ENCODE data around the gene SUGCT. TPM values are rescaled to one million over a fixed set of nuclear protein-coding genes. Genes with fewer than 3 reads are reported as not detected.

SUGCT gene
- total RNA-seq, 4 donors from 2014 or later = 0.83 to 7.1 (median 3.2) TPM

- Histone ChIP-seq H3K4me3 (no peak overlapping the region), H3K27me3 (no peaks in the 10 kb centered on the region), H3K9me3 (no peaks in the 10 kb centered on the region), H3K27ac (no peak overlapping the region), H3K4me1 (no peaks in the 10 kb centered on the region), H3K36me3 (no peaks in the 10 kb centered on the region)
- 16 to 27% methylated on average over 1 of the region's 1 CpG for WGBS, 2 donors
- intact Hi-C loops (cut with DNase I) = no loop called here
- no peak for DNase-seq
- TF ChIP-seq CTCF (IDR thresholded peaks at IDR 0.05) (no peak), POLR2A (IDR thresholded peaks at IDR 0.05) (no peak)
These were observed 163.0 kb downstream of the SUGCT start for GRCh38 chr7:40297741-40298311.

GRCh38 chr7:40298421-40298820, 163.6 kb downstream of the SUGCT start:
- intact Hi-C loops (cut with DNase I) = no loop called here
- Histone ChIP-seq H3K27me3 (no peaks in the 10 kb centered on the region), H3K27ac (no peak overlapping the region), H3K4me3 (no peak overlapping the region), H3K4me1 (no peaks in the 10 kb centered on the region), H3K36me3 (no peaks in the 10 kb centered on the region), H3K9me3 (no peaks in the 10 kb centered on the region)
- TF ChIP-seq CTCF (IDR thresholded peaks at IDR 0.05) (no peak), POLR2A (IDR thresholded peaks at IDR 0.05) (no peak)
- no peak for DNase-seq
- 56 to 89% methylated on average over 2 of the region's 2 CpGs for WGBS, 2 donors

GRCh38 chr7:40299097-40299496, 164.3 kb downstream of the SUGCT start:
- no peaks in the 10 kb centered on the region for H3K9me3 ChIP-seq
- H3K27ac ChIP-seq = no peak overlapping the region
- no peak for DNase-seq
- H3K4me3 ChIP-seq = no peak overlapping the region
- H3K4me1 ChIP-seq = no peaks in the 10 kb centered on the region
- intact Hi-C loops (cut with DNase I) = no loop called here
- WGBS, 2 donors = 68 to 69% methylated on average over 4 of the region's 4 CpGs
- TF ChIP-seq POLR2A (IDR thresholded peaks at IDR 0.05) (no peak), CTCF (IDR thresholded peaks at IDR 0.05) (no peak)
- H3K36me3 ChIP-seq = no peaks in the 10 kb centered on the region
- H3K27me3 ChIP-seq = no peaks in the 10 kb centered on the region

- intact Hi-C loops (cut with DNase I) = no loop called here
These were observed 165.4 kb downstream of the SUGCT start for GRCh38 chr7:40300146-40300670.

More at GRCh38 chr7:40300146-40300670, 165.4 kb downstream of the SUGCT start:
- DNase-seq = no peak
- Histone ChIP-seq H3K36me3 (no peaks in the 10 kb centered on the region), H3K27me3 (no peaks in the 10 kb centered on the region), H3K4me1 (no peaks in the 10 kb centered on the region), H3K4me3 (no peak overlapping the region), H3K9me3 (no peaks in the 10 kb centered on the region), H3K27ac (no peak overlapping the region)
- TF ChIP-seq CTCF (IDR thresholded peaks at IDR 0.05) (no peak), POLR2A (IDR thresholded peaks at IDR 0.05) (no peak)
- WGBS, 2 donors = 87 to 93% methylated on average over 3 of the region's 3 CpGs
